ENCODE results near the gene SLC9A3.
"Not testable (repeated sequence)": the region's sequence is repeated elsewhere in the genome, so short reads cannot be mapped to it uniquely, and the experiment has no call there.

The SLC9A3 gene

GRCh38 chr5:489689-490080 is 34.6 kb downstream of the SLC9A3 start:
- no peaks in the 10 kb centered on the region for H3K4me1 ChIP-seq (ENCODE audit: insufficient read depth, low read length)
- no peak overlapping the region for H3K27ac ChIP-seq (ENCODE audit: low read depth, low read length)
- no peak overlapping the region for H3K4me3 ChIP-seq (ENCODE audit: low read depth in 1 of 2, low read length in 2 of 2)
- no peak overlapping the region for H3K9ac ChIP-seq (ENCODE audit: low read length)
- no peaks in the 10 kb centered on the region for H3K36me3 ChIP-seq (ENCODE audit: insufficient read depth, low read length)
- H3K9me3 ChIP-seq (ENCODE audit: low read length): no peaks in the 10 kb centered on the region
- H3K27me3 ChIP-seq (ENCODE audit: control insufficient read depth in 1 of 2, insufficient read depth in 2 of 2, low read length in 2 of 2): peaks cover 0 to 41% of the 10 kb centered on the region in 2 donors

GRCh38 chr5:488744-489688 is 35.2 kb downstream of the SLC9A3 start:
- H3K9ac ChIP-seq (ENCODE audit: low read length): no peak overlapping the region
- H3K4me3 ChIP-seq (ENCODE audit: low read depth in 1 of 2, low read length in 2 of 2): no peak overlapping the region
- H3K9me3 ChIP-seq (ENCODE audit: low read length): no peaks in the 10 kb centered on the region
- no peaks in the 10 kb centered on the region for H3K4me1 ChIP-seq (ENCODE audit: insufficient read depth, low read length)
- no peaks in the 10 kb centered on the region for H3K36me3 ChIP-seq (ENCODE audit: insufficient read depth, low read length)
- no peak overlapping the region for H3K27ac ChIP-seq (ENCODE audit: low read depth, low read length)
- H3K27me3 ChIP-seq (ENCODE audit: control insufficient read depth in 1 of 2, insufficient read depth in 2 of 2, low read length in 2 of 2): peaks cover 0 to 37% of the 10 kb centered on the region in 2 donors

GRCh38 chr5:488241-488640 is 36.0 kb downstream of the SLC9A3 start:
- no peaks in the 10 kb centered on the region for H3K9me3 ChIP-seq (ENCODE audit: low read length)
- H3K27me3 ChIP-seq (ENCODE audit: control insufficient read depth in 1 of 2, insufficient read depth in 2 of 2, low read length in 2 of 2): peaks cover 0 to 33% of the 10 kb centered on the region in 2 donors
- H3K9ac ChIP-seq (ENCODE audit: low read length): no peak overlapping the region
- no peaks in the 10 kb centered on the region for H3K4me1 ChIP-seq (ENCODE audit: insufficient read depth, low read length)
- H3K4me3 ChIP-seq (ENCODE audit: low read depth in 1 of 2, low read length in 2 of 2): no peak overlapping the region
- no peaks in the 10 kb centered on the region for H3K36me3 ChIP-seq (ENCODE audit: insufficient read depth, low read length)
- no peak overlapping the region for H3K27ac ChIP-seq (ENCODE audit: low read depth, low read length)

- peaks cover 0 to 38% of the 10 kb centered on the region in 2 donors for H3K27me3 ChIP-seq (ENCODE audit: control insufficient read depth in 1 of 2, insufficient read depth in 2 of 2, low read length in 2 of 2)
- not testable (repeated sequence) for H3K9me3 ChIP-seq (ENCODE audit: low read length); H3K9ac ChIP-seq (ENCODE audit: low read length); H3K27ac ChIP-seq (ENCODE audit: low read depth, low read length); H3K4me3 ChIP-seq (ENCODE audit: low read depth in 1 of 2, low read length in 2 of 2); H3K4me1 ChIP-seq (ENCODE audit: insufficient read depth, low read length); H3K36me3 ChIP-seq (ENCODE audit: insufficient read depth, low read length)
Measured at GRCh38 chr5:486597-486996, 37.7 kb downstream of the SLC9A3 start.

- H3K36me3 ChIP-seq (ENCODE audit: insufficient read depth, low read length): no peaks in the 10 kb centered on the region
- no peaks in the 10 kb centered on the region for H3K9me3 ChIP-seq (ENCODE audit: low read length)
- H3K9ac ChIP-seq (ENCODE audit: low read length): no peak overlapping the region
- H3K4me3 ChIP-seq (ENCODE audit: low read depth in 1 of 2, low read length in 2 of 2): no peak overlapping the region
- peaks cover 4 to 34% of the 10 kb centered on the region in 2 donors for H3K27me3 ChIP-seq (ENCODE audit: control insufficient read depth in 1 of 2, insufficient read depth in 2 of 2, low read length in 2 of 2)
- no peaks in the 10 kb centered on the region for H3K4me1 ChIP-seq (ENCODE audit: insufficient read depth, low read length)
- no peak overlapping the region for H3K27ac ChIP-seq (ENCODE audit: low read depth, low read length)
Measured at GRCh38 chr5:485946-486491, 38.2 kb downstream of the SLC9A3 start.

GRCh38 chr5:485113-485945 is 38.9 kb downstream of the SLC9A3 start:
- Histone ChIP-seq H3K4me3 (ENCODE audit: low read depth in 1 of 2, low read length in 2 of 2) (no peak overlapping the region), H3K27me3 (ENCODE audit: control insufficient read depth in 1 of 2, insufficient read depth in 2 of 2, low read length in 2 of 2) (peaks cover 6 to 41% of the 10 kb centered on the region in 2 donors)

GRCh38 chr5:484556-484955 is 39.7 kb downstream of the SLC9A3 start:
- Histone ChIP-seq H3K27ac (ENCODE audit: low read depth, low read length) (no peak overlapping the region), H3K4me1 (ENCODE audit: insufficient read depth, low read length) (no peaks in the 10 kb centered on the region), H3K4me3 (ENCODE audit: low read depth in 1 of 2, low read length in 2 of 2) (no peak overlapping the region), H3K9ac (ENCODE audit: low read length) (no peak overlapping the region), H3K36me3 (ENCODE audit: insufficient read depth, low read length) (no peaks in the 10 kb centered on the region), H3K27me3 (ENCODE audit: control insufficient read depth in 1 of 2, insufficient read depth in 2 of 2, low read length in 2 of 2) (peaks cover 6 to 49% of the 10 kb centered on the region in 2 donors), H3K9me3 (ENCODE audit: low read length) (no peaks in the 10 kb centered on the region)

More at GRCh38 chr5:485113-485945, 38.9 kb downstream of the SLC9A3 start:
- no peaks in the 10 kb centered on the region for H3K4me1 ChIP-seq (ENCODE audit: insufficient read depth, low read length)
- H3K9ac ChIP-seq (ENCODE audit: low read length): no peak overlapping the region
- no peak overlapping the region for H3K27ac ChIP-seq (ENCODE audit: low read depth, low read length)
- no peaks in the 10 kb centered on the region for H3K9me3 ChIP-seq (ENCODE audit: low read length)
- H3K36me3 ChIP-seq (ENCODE audit: insufficient read depth, low read length): no peaks in the 10 kb centered on the region

GRCh38 chr5:483434-484140 is 40.7 kb downstream of the SLC9A3 start:
- H3K4me3 ChIP-seq (ENCODE audit: low read depth in 1 of 2, low read length in 2 of 2): no peak overlapping the region
- no peak overlapping the region for H3K9ac ChIP-seq (ENCODE audit: low read length)
- H3K27me3 ChIP-seq (ENCODE audit: control insufficient read depth in 1 of 2, insufficient read depth in 2 of 2, low read length in 2 of 2): peaks cover 6 to 52% of the 10 kb centered on the region in 2 donors
- H3K36me3 ChIP-seq (ENCODE audit: insufficient read depth, low read length): no peaks in the 10 kb centered on the region
- H3K4me1 ChIP-seq (ENCODE audit: insufficient read depth, low read length): no peaks in the 10 kb centered on the region
- H3K27ac ChIP-seq (ENCODE audit: low read depth, low read length): no peak overlapping the region
- no peaks in the 10 kb centered on the region for H3K9me3 ChIP-seq (ENCODE audit: low read length)

GRCh38 chr5:483011-483410 is 41.2 kb downstream of the SLC9A3 start:
- Histone ChIP-seq H3K4me3 (ENCODE audit: low read depth in 1 of 2, low read length in 2 of 2) (no peak overlapping the region), H3K27me3 (ENCODE audit: control insufficient read depth in 1 of 2, insufficient read depth in 2 of 2, low read length in 2 of 2) (peaks cover 6 to 56% of the 10 kb centered on the region in 2 donors), H3K27ac (ENCODE audit: low read depth, low read length) (no peak overlapping the region), H3K9ac (ENCODE audit: low read length) (no peak overlapping the region), H3K36me3 (ENCODE audit: insufficient read depth, low read length) (no peaks in the 10 kb centered on the region), H3K4me1 (ENCODE audit: insufficient read depth, low read length) (no peaks in the 10 kb centered on the region), H3K9me3 (ENCODE audit: low read length) (no peaks in the 10 kb centered on the region)

GRCh38 chr5:482506-482905 is 41.7 kb downstream of the SLC9A3 start:
- Histone ChIP-seq H3K9ac (ENCODE audit: low read length) (no peak overlapping the region), H3K4me3 (ENCODE audit: low read depth in 1 of 2, low read length in 2 of 2) (no peak overlapping the region), H3K36me3 (ENCODE audit: insufficient read depth, low read length) (no peaks in the 10 kb centered on the region), H3K27ac (ENCODE audit: low read depth, low read length) (no peak overlapping the region), H3K4me1 (ENCODE audit: insufficient read depth, low read length) (no peaks in the 10 kb centered on the region), H3K9me3 (ENCODE audit: low read length) (no peaks in the 10 kb centered on the region), H3K27me3 (ENCODE audit: control insufficient read depth in 1 of 2, insufficient read depth in 2 of 2, low read length in 2 of 2) (peaks cover 6 to 61% of the 10 kb centered on the region in 2 donors)

GRCh38 chr5:482021-482420 is 42.2 kb downstream of the SLC9A3 start:
- Histone ChIP-seq H3K4me3 (ENCODE audit: low read depth in 1 of 2, low read length in 2 of 2) (no peak overlapping the region), H3K27me3 (ENCODE audit: control insufficient read depth in 1 of 2, insufficient read depth in 2 of 2, low read length in 2 of 2) (peaks cover 6 to 66% of the 10 kb centered on the region in 2 donors), H3K4me1 (ENCODE audit: insufficient read depth, low read length) (no peaks in the 10 kb centered on the region), H3K9me3 (ENCODE audit: low read length) (no peaks in the 10 kb centered on the region), H3K9ac (ENCODE audit: low read length) (no peak overlapping the region), H3K36me3 (ENCODE audit: insufficient read depth, low read length) (no peaks in the 10 kb centered on the region), H3K27ac (ENCODE audit: low read depth, low read length) (no peak overlapping the region)
